HL-60 (cell line): ENCODE results near the gene SKA3.
"Not testable (repeated sequence)": the region's sequence is repeated elsewhere in the genome, so short reads cannot be mapped to it uniquely, and the experiment has no call there.

ENCODE experiments used
- GABPA ChIP-seq: IDR thresholded peaks from 2 replicates; pipeline ENCODE4 v1.6.1; 2012; ENCODE audit warnings: low read depth
- POLR2AphosphoS5 ChIP-seq: IDR thresholded peaks from 2 replicates; pipeline ENCODE4 v1.6.1; 2012; ENCODE audit warnings: low read depth
- SPI1 ChIP-seq: IDR thresholded peaks from 2 replicates; pipeline ENCODE4 v1.6.1; 2012; ENCODE audit warnings: low read depth, mild to moderate bottlenecking, borderline replicate concordance
- TF ChIP-seq, protein P1 (sequence below): IDR thresholded peaks from one replicate; pipeline ENCODE4 v1.5.1; 2011; ENCODE audit warnings: low read length, control low read depth, inconsistent platforms; ENCODE audit not compliant: insufficient read depth
- TF ChIP-seq, protein P2 (sequence below): IDR thresholded peaks from 2 replicates; pipeline ENCODE4 v1.6.1; 2012; ENCODE audit warnings: low read depth; ENCODE audit not compliant: insufficient replicate concordance

DNA sequence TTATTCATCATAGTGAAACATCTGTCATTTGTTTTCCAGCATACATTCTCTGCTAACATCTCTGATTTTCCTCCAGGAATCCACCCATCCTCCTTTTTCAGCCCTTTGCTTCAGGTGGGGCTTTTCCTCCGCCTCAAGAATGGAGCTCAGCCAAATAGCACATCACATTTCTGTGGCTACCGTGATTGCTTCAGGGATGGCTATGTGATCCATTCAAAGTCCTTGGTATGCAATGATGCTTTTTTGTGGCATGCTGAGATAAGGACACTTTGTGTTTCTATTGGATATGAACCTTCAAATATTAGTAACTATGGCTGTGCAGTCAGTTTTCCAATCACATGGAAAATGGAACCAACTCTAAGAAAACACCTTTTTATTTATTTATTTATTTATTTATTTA is 18.4 kb upstream of the SKA3 start:
- TF ChIP-seq, protein P1, sequence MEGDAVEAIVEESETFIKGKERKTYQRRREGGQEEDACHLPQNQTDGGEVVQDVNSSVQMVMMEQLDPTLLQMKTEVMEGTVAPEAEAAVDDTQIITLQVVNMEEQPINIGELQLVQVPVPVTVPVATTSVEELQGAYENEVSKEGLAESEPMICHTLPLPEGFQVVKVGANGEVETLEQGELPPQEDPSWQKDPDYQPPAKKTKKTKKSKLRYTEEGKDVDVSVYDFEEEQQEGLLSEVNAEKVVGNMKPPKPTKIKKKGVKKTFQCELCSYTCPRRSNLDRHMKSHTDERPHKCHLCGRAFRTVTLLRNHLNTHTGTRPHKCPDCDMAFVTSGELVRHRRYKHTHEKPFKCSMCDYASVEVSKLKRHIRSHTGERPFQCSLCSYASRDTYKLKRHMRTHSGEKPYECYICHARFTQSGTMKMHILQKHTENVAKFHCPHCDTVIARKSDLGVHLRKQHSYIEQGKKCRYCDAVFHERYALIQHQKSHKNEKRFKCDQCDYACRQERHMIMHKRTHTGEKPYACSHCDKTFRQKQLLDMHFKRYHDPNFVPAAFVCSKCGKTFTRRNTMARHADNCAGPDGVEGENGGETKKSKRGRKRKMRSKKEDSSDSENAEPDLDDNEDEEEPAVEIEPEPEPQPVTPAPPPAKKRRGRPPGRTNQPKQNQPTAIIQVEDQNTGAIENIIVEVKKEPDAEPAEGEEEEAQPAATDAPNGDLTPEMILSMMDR, result not testable (repeated sequence)
- TF ChIP-seq, protein P2, sequence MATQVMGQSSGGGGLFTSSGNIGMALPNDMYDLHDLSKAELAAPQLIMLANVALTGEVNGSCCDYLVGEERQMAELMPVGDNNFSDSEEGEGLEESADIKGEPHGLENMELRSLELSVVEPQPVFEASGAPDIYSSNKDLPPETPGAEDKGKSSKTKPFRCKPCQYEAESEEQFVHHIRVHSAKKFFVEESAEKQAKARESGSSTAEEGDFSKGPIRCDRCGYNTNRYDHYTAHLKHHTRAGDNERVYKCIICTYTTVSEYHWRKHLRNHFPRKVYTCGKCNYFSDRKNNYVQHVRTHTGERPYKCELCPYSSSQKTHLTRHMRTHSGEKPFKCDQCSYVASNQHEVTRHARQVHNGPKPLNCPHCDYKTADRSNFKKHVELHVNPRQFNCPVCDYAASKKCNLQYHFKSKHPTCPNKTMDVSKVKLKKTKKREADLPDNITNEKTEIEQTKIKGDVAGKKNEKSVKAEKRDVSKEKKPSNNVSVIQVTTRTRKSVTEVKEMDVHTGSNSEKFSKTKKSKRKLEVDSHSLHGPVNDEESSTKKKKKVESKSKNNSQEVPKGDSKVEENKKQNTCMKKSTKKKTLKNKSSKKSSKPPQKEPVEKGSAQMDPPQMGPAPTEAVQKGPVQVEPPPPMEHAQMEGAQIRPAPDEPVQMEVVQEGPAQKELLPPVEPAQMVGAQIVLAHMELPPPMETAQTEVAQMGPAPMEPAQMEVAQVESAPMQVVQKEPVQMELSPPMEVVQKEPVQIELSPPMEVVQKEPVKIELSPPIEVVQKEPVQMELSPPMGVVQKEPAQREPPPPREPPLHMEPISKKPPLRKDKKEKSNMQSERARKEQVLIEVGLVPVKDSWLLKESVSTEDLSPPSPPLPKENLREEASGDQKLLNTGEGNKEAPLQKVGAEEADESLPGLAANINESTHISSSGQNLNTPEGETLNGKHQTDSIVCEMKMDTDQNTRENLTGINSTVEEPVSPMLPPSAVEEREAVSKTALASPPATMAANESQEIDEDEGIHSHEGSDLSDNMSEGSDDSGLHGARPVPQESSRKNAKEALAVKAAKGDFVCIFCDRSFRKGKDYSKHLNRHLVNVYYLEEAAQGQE, result not testable (repeated sequence)
- not testable (repeated sequence) for TF ChIP-seq POLR2AphosphoS5, GABPA, SPI1
